HepG2 (cell line): ENCODE data around the gene NHSL1. TPM values are rescaled to one million over a fixed set of nuclear protein-coding genes. Genes with fewer than 3 reads are reported as not detected.

ENCODE experiments used
- CENPT ChIP-seq: sonication (generic); formaldehyde crosslinking; IDR thresholded peaks from 2 replicates; pipeline ENCODE4 v1.8.0; 2022; ENCODE audit warnings: low read depth, mild to moderate bottlenecking, moderate library complexity, missing genetic modification reagents
- FOXK1 ChIP-seq: sonication (generic); formaldehyde crosslinking; IDR thresholded peaks from 2 replicates; pipeline ENCODE4 v1.4.0; 2020; ENCODE audit warnings: low read depth, missing genetic modification reagents, borderline replicate concordance
- GATAD1 ChIP-seq: IDR thresholded peaks from 2 replicates; pipeline ENCODE4 v1.6.1; 2016; ENCODE audit warnings: missing genetic modification reagents, missing compliant biosample characterization
- HDAC2 ChIP-seq: sonication (generic); formaldehyde crosslinking; IDR thresholded peaks from 2 replicates; pipeline ENCODE4 v1.4.0; 2020; ENCODE audit warnings: missing genetic modification reagents
- HNF4G ChIP-seq, 2 experiments: sonication (generic) in 1 of 2; formaldehyde crosslinking in 1 of 2; IDR thresholded peaks; 2 replicates each; pipeline versions ENCODE4 v1.4.0 to v1.6.1; 2011 to 2020; ENCODE audit warnings: borderline replicate concordance in 2 of 2, low read depth in 2 of 2, mild to moderate bottlenecking in 2 of 2, low read length in 1 of 2, missing genetic modification reagents in 1 of 2, moderate library complexity in 1 of 2
- HOXA9 ChIP-seq: sonication (generic); formaldehyde crosslinking; IDR thresholded peaks from 2 replicates; pipeline ENCODE4 v1.8.1; 2022; ENCODE audit warnings: missing genetic modification reagents, mild to moderate bottlenecking, moderate library complexity, borderline replicate concordance
- POLR2AphosphoS5 ChIP-seq: IDR thresholded peaks from 2 replicates; pipeline ENCODE4 v1.6.1; 2012; ENCODE audit warnings: low read depth, low read length
- ZNF510 ChIP-seq: sonication (generic); formaldehyde crosslinking; IDR thresholded peaks from 2 replicates; pipeline ENCODE4 v1.4.0; 2020; ENCODE audit warnings: low read depth, mild to moderate bottlenecking, missing genetic modification reagents
- ZNF562 ChIP-seq: sonication (generic); formaldehyde crosslinking; IDR thresholded peaks from 2 replicates; pipeline ENCODE4 v1.8.0; 2022; ENCODE audit warnings: missing genetic modification reagents, borderline replicate concordance
- ZNF672 ChIP-seq: sonication (generic); formaldehyde crosslinking; IDR thresholded peaks from 2 replicates; pipeline ENCODE4 v1.8.1; 2022; ENCODE audit warnings: missing genetic modification reagents
- polyA plus RNA-seq, 8 experiments: library from polyadenylated mRNA; depleted of rRNA in 3 of 8; stranded (reverse) in 7 of 8; unstranded in 1 of 8; fragments of >200 nt; fragmentation: Illumina TruSeq in 4 of 8; extraction: Trizol in 4 of 8; gene quantifications; 2 replicates each; pipeline versions ENCODE4 v1.2.1 to v1.2.3, GENCODE V29; 2011 to 2016; ENCODE audit warnings: low read depth in 4 of 8, missing spikeins in 1 of 8, mixed read lengths in 1 of 8; ENCODE audit not compliant: insufficient read depth in 1 of 8
- total RNA-seq, 5 experiments: library from RNA; depleted of rRNA; stranded (reverse); fragments of >200 nt; fragmentation: Illumina TruSeq; extraction: Trizol; gene quantifications; 2 replicates each; pipeline ENCODE4 v1.2.3, GENCODE V29; 2016; ENCODE audit warnings: low read depth in 1 of 5
- TF ChIP-seq, protein P1 (sequence below): sonication (generic); formaldehyde crosslinking; IDR thresholded peaks from 2 replicates; pipeline ENCODE4 v1.4.0; 2020; ENCODE audit warnings: missing genetic modification reagents
- TF ChIP-seq, protein P2 (sequence below): IDR thresholded peaks from 2 replicates; pipeline ENCODE4 v1.6.1; 2018; ENCODE audit warnings: missing genetic modification reagents, mild to moderate bottlenecking, missing compliant biosample characterization
- TF ChIP-seq, protein P3 (sequence below): sonication (generic); formaldehyde crosslinking; IDR thresholded peaks from 2 replicates; pipeline ENCODE4 v1.4.0; 2020; ENCODE audit warnings: missing genetic modification reagents
- TF ChIP-seq, protein P4 (sequence below): sonication (generic); formaldehyde crosslinking; IDR thresholded peaks from 2 replicates; pipeline ENCODE4 v1.5.1; 2020; ENCODE audit warnings: mild to moderate bottlenecking, missing genetic modification reagents, borderline replicate concordance
- TF ChIP-seq, protein P5 (sequence below): sonication (generic); formaldehyde crosslinking; IDR thresholded peaks from 2 replicates; pipeline ENCODE4 v1.9.0; 2022; ENCODE audit warnings: missing genetic modification reagents, mild to moderate bottlenecking, borderline replicate concordance
- TF ChIP-seq, protein P6 (sequence below): IDR thresholded peaks from 2 replicates; pipeline ENCODE4 v1.6.1; 2016

Gene NHSL1
- total and polyA plus RNA-seq, 2 of the 13 experiments (the other 11 are each of a cell fraction or from before 2014, with no cell fraction given), result 24.9 to 53.6 TPM

DNA sequence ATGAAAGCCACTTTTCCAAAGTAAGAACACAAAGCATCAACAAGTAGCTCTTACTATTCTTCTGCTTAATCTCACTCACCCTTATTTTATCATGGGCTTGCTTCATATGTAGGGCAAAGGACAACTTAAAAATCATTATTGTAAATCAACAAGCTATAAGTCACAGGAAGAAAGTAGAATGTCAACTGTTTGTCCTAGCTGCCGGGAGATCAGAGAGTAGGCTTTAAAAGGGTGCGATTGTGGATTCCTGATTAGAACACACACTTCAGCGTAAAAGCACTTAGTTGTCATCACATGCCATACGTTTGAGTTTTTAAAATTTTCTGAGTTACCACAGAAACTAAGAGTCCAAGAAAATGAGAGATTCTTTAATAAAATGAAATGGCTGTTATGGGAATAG lies 44.4 kb upstream of the NHSL1 start (continued):
- TF ChIP-seq FOXK1 (CRISPR knock-in tag) (peak; percentile 65; the same call in 1 of the 2 replicates), CENPT (CRISPR knock-in tag) (no peak), ZNF672 (CRISPR knock-in tag) (no peak), ZNF510 (CRISPR knock-in tag) (no peak), GATAD1 (CRISPR knock-in tag) (peak; percentile 31; the same call in 1 of the 2 replicates), HNF4G (IDR thresholded peaks at IDR 0.05; ENCODE audit: borderline replicate concordance, low read depth, low read length) (peak; percentile 91), HNF4G (CRISPR knock-in tag; IDR thresholded peaks at IDR 0.05; ENCODE audit: borderline replicate concordance, low read depth) (peak; percentile 63; the same call in 1 of the 2 replicates), HOXA9 (CRISPR knock-in tag) (no peak), POLR2AphosphoS5 (0 out of 2 replicates have a peak, but pooled peaks have one; percentile 29), ZNF562 (CRISPR knock-in tag) (no peak), HDAC2 (CRISPR knock-in tag) (peak; percentile 94)
- TF ChIP-seq, protein P1, sequence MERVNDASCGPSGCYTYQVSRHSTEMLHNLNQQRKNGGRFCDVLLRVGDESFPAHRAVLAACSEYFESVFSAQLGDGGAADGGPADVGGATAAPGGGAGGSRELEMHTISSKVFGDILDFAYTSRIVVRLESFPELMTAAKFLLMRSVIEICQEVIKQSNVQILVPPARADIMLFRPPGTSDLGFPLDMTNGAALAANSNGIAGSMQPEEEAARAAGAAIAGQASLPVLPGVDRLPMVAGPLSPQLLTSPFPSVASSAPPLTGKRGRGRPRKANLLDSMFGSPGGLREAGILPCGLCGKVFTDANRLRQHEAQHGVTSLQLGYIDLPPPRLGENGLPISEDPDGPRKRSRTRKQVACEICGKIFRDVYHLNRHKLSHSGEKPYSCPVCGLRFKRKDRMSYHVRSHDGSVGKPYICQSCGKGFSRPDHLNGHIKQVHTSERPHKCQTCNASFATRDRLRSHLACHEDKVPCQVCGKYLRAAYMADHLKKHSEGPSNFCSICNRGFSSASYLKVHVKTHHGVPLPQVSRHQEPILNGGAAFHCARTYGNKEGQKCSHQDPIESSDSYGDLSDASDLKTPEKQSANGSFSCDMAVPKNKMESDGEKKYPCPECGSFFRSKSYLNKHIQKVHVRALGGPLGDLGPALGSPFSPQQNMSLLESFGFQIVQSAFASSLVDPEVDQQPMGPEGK, result peak; percentile 35; the same call in 1 of the 2 replicates
- TF ChIP-seq, protein P2, sequence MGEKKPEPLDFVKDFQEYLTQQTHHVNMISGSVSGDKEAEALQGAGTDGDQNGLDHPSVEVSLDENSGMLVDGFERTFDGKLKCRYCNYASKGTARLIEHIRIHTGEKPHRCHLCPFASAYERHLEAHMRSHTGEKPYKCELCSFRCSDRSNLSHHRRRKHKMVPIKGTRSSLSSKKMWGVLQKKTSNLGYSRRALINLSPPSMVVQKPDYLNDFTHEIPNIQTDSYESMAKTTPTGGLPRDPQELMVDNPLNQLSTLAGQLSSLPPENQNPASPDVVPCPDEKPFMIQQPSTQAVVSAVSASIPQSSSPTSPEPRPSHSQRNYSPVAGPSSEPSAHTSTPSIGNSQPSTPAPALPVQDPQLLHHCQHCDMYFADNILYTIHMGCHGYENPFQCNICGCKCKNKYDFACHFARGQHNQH (CRISPR knock-in tag), result peak; percentile 65; the same call in 1 of the 2 replicates
- TF ChIP-seq, protein P3, sequence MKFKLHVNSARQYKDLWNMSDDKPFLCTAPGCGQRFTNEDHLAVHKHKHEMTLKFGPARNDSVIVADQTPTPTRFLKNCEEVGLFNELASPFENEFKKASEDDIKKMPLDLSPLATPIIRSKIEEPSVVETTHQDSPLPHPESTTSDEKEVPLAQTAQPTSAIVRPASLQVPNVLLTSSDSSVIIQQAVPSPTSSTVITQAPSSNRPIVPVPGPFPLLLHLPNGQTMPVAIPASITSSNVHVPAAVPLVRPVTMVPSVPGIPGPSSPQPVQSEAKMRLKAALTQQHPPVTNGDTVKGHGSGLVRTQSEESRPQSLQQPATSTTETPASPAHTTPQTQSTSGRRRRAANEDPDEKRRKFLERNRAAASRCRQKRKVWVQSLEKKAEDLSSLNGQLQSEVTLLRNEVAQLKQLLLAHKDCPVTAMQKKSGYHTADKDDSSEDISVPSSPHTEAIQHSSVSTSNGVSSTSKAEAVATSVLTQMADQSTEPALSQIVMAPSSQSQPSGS (CRISPR knock-in tag), result peak; percentile 74; the same call in 1 of the 2 replicates
- TF ChIP-seq, protein P4, sequence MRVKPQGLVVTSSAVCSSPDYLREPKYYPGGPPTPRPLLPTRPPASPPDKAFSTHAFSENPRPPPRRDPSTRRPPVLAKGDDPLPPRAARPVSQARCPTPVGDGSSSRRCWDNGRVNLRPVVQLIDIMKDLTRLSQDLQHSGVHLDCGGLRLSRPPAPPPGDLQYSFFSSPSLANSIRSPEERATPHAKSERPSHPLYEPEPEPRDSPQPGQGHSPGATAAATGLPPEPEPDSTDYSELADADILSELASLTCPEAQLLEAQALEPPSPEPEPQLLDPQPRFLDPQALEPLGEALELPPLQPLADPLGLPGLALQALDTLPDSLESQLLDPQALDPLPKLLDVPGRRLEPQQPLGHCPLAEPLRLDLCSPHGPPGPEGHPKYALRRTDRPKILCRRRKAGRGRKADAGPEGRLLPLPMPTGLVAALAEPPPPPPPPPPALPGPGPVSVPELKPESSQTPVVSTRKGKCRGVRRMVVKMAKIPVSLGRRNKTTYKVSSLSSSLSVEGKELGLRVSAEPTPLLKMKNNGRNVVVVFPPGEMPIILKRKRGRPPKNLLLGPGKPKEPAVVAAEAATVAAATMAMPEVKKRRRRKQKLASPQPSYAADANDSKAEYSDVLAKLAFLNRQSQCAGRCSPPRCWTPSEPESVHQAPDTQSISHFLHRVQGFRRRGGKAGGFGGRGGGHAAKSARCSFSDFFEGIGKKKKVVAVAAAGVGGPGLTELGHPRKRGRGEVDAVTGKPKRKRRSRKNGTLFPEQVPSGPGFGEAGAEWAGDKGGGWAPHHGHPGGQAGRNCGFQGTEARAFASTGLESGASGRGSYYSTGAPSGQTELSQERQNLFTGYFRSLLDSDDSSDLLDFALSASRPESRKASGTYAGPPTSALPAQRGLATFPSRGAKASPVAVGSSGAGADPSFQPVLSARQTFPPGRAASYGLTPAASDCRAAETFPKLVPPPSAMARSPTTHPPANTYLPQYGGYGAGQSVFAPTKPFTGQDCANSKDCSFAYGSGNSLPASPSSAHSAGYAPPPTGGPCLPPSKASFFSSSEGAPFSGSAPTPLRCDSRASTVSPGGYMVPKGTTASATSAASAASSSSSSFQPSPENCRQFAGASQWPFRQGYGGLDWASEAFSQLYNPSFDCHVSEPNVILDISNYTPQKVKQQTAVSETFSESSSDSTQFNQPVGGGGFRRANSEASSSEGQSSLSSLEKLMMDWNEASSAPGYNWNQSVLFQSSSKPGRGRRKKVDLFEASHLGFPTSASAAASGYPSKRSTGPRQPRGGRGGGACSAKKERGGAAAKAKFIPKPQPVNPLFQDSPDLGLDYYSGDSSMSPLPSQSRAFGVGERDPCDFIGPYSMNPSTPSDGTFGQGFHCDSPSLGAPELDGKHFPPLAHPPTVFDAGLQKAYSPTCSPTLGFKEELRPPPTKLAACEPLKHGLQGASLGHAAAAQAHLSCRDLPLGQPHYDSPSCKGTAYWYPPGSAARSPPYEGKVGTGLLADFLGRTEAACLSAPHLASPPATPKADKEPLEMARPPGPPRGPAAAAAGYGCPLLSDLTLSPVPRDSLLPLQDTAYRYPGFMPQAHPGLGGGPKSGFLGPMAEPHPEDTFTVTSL (CRISPR knock-in tag), result peak; percentile 93
- TF ChIP-seq, protein P5, sequence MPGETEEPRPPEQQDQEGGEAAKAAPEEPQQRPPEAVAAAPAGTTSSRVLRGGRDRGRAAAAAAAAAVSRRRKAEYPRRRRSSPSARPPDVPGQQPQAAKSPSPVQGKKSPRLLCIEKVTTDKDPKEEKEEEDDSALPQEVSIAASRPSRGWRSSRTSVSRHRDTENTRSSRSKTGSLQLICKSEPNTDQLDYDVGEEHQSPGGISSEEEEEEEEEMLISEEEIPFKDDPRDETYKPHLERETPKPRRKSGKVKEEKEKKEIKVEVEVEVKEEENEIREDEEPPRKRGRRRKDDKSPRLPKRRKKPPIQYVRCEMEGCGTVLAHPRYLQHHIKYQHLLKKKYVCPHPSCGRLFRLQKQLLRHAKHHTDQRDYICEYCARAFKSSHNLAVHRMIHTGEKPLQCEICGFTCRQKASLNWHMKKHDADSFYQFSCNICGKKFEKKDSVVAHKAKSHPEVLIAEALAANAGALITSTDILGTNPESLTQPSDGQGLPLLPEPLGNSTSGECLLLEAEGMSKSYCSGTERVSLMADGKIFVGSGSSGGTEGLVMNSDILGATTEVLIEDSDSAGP (CRISPR knock-in tag), result 0 out of 2 replicates have a peak, but pooled peaks have one; percentile 18
- TF ChIP-seq, protein P6, sequence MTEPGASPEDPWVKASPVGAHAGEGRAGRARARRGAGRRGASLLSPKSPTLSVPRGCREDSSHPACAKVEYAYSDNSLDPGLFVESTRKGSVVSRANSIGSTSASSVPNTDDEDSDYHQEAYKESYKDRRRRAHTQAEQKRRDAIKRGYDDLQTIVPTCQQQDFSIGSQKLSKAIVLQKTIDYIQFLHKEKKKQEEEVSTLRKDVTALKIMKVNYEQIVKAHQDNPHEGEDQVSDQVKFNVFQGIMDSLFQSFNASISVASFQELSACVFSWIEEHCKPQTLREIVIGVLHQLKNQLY (CRISPR knock-in tag), result peak; percentile 69; the same call in 1 of the 2 replicates
